GM23338 (cell line): ENCODE data around the gene ANKRD55. TPM values are rescaled to one million over a fixed set of nuclear protein-coding genes. Genes with fewer than 3 reads are reported as not detected.
"Not testable (repeated sequence)": the region's sequence is repeated elsewhere in the genome, so short reads cannot be mapped to it uniquely, and the experiment has no call there.

Experiments
- ATAC-seq: fragments of 200-7000 bp; cut with Tn5 transposase; 3 replicates; pipeline ENCODE4 v1.9.1; 2020
- DNase-seq: peaks from one replicate; pipeline ENCODE4 v3.0.0-alpha.2; 2015; ENCODE audit warnings: low spot score
- H2AFZ ChIP-seq: fragments of 200-600 bp; sonication (generic); 2 replicates; pipeline ENCODE4 v1.8.0; 2016; ENCODE audit warnings: antibody characterized with exemption, mild to moderate bottlenecking, moderate library complexity
- H3F3A ChIP-seq: fragments of 200-600 bp; sonication (generic); replicated peaks from 2 replicates; pipeline ENCODE4 v1.8.0; 2017; ENCODE audit warnings: antibody characterized with exemption, mixed run types, low read depth
- H3K27ac ChIP-seq: fragments of 200-600 bp; sonication (generic); 2 replicates; pipeline ENCODE4 v1.6.1; 2016; ENCODE audit warnings: low read depth
- H3K27me3 ChIP-seq: fragments of 200-600 bp; sonication (generic); 2 replicates; pipeline ENCODE4 v1.8.0; 2016; ENCODE audit warnings: mild to moderate bottlenecking, mixed run types, moderate library complexity; ENCODE audit not compliant: insufficient read depth
- H3K36me3 ChIP-seq: fragments of 200-600 bp; sonication (generic); 2 replicates; pipeline ENCODE4 v1.8.0; 2016; ENCODE audit warnings: mild to moderate bottlenecking; ENCODE audit not compliant: insufficient read depth
- H3K4me1 ChIP-seq: fragments of 200-600 bp; sonication (generic); 2 replicates; pipeline ENCODE4 v1.8.0; 2016; ENCODE audit warnings: mild to moderate bottlenecking, moderate library complexity; ENCODE audit not compliant: insufficient read depth
- H3K4me2 ChIP-seq: fragments of 200-600 bp; sonication (generic); 2 replicates; pipeline ENCODE4 v1.7.1; 2017; ENCODE audit warnings: mixed run types
- H3K4me3 ChIP-seq: fragments of 200-600 bp; sonication (generic); 2 replicates; pipeline ENCODE4 v1.6.1; 2016; ENCODE audit warnings: mixed run types
- H3K79me2 ChIP-seq: fragments of 200-600 bp; sonication (generic); replicated peaks from 2 replicates; pipeline ENCODE4 v1.8.0; 2017; ENCODE audit warnings: mild to moderate bottlenecking; ENCODE audit not compliant: insufficient read depth
- H3K9me2 ChIP-seq: fragments of 200-600 bp; sonication (generic); 2 replicates; pipeline ENCODE4 v1.8.0; 2017; ENCODE audit not compliant: insufficient read depth
- H4K20me1 ChIP-seq: fragments of 200-600 bp; sonication (generic); replicated peaks from 2 replicates; pipeline ENCODE4 v1.8.0; 2017; ENCODE audit warnings: mild to moderate bottlenecking; ENCODE audit not compliant: insufficient read depth
- H3K27ac Mint-ChIP-seq: 2 replicates; pipeline ENCODE4 v1.8.0; 2020; ENCODE audit warnings: inconsistent platforms, mild to moderate bottlenecking, moderate library complexity, mixed read lengths
- H3K27me3 Mint-ChIP-seq: 3 replicates; pipeline ENCODE4 v1.8.0; 2022; ENCODE audit warnings: low read depth, mild to moderate bottlenecking, moderate library complexity, mixed read lengths, inconsistent platforms; ENCODE audit not compliant: insufficient read depth, poor library complexity
- H3K36me3 Mint-ChIP-seq: 3 replicates; pipeline ENCODE4 v1.8.0; 2021; ENCODE audit warnings: low read depth, mild to moderate bottlenecking, inconsistent platforms, moderate library complexity, mixed read lengths
- H3K4me1 Mint-ChIP-seq: 3 replicates; pipeline ENCODE4 v1.8.0; 2020; ENCODE audit warnings: mild to moderate bottlenecking, inconsistent platforms, mixed read lengths
- H3K4me3 Mint-ChIP-seq: 3 replicates; pipeline ENCODE4 v1.8.0; 2021; ENCODE audit warnings: moderate library complexity, mild to moderate bottlenecking, inconsistent platforms, mixed read lengths
- H3K9me3 Mint-ChIP-seq: 3 replicates; pipeline ENCODE4 v1.8.0; 2020; ENCODE audit warnings: moderate library complexity, mild to moderate bottlenecking, inconsistent platforms, mixed read lengths
- CREB1 ChIP-seq: fragments of 250-450 bp; sonication (Bioruptor Pico); IDR thresholded peaks from 2 replicates; pipeline ENCODE4 v1.5.0; 2020; ENCODE audit warnings: low read depth, mild to moderate bottlenecking, moderate library complexity
- CTCF ChIP-seq, 2 experiments: fragments of 200-600 bp in 1 of 2; sonication (generic) in 1 of 2; conservative IDR thresholded peaks; 2 replicates each; pipeline versions ENCODE4 v1.5.1 to v1.6.1; 2016 to 2017; ENCODE audit warnings: antibody characterized with exemption in 2 of 2, low read depth in 2 of 2, mild to moderate bottlenecking in 2 of 2, moderate library complexity in 1 of 2
- ETS1 ChIP-seq: IDR thresholded peaks from 2 replicates; pipeline ENCODE4 v1.6.1; 2016; ENCODE audit warnings: antibody characterized with exemption
- EZH2 ChIP-seq: fragments of 200-600 bp; sonication (generic); IDR thresholded peaks from one replicate; pipeline ENCODE4 v1.8.0; 2017; ENCODE audit warnings: antibody characterized with exemption, mild to moderate bottlenecking, low read depth; ENCODE audit not compliant: unreplicated experiment
- EZH2phosphoT487 ChIP-seq: fragments of 200-600 bp; sonication (generic); IDR thresholded peaks from one replicate; pipeline ENCODE4 v1.8.1; 2018; ENCODE audit warnings: antibody characterized with exemption; ENCODE audit not compliant: unreplicated experiment
- JUNB ChIP-seq: IDR thresholded peaks from one replicate; pipeline ENCODE4 v1.6.1; 2016; ENCODE audit warnings: antibody characterized with exemption; ENCODE audit not compliant: unreplicated experiment
- NANOG ChIP-seq: IDR thresholded peaks from 2 replicates; pipeline ENCODE4 v1.6.1; 2016; ENCODE audit warnings: antibody characterized with exemption, borderline replicate concordance
- POLR2AphosphoS5 ChIP-seq: IDR thresholded peaks from 2 replicates; pipeline ENCODE4 v1.6.1; 2016; ENCODE audit warnings: antibody characterized with exemption, low read depth
- STAT1 ChIP-seq: IDR thresholded peaks from one replicate; pipeline ENCODE4 v1.6.1; 2016; ENCODE audit warnings: antibody characterized with exemption; ENCODE audit not compliant: unreplicated experiment
- ZNF114 ChIP-seq: fragments of 250-450 bp; sonication (Bioruptor Pico); IDR thresholded peaks from 2 replicates; pipeline ENCODE4 v1.5.0; 2020; ENCODE audit warnings: mild to moderate bottlenecking, moderate library complexity
- ZNF331 ChIP-seq: fragments of 250-450 bp; sonication (Bioruptor Pico); IDR thresholded peaks from 2 replicates; pipeline ENCODE4 v1.5.0; 2020; ENCODE audit warnings: low read depth, mild to moderate bottlenecking, moderate library complexity
- ZNF462 ChIP-seq: fragments of 250-450 bp; sonication (Bioruptor Pico); IDR thresholded peaks from 2 replicates; pipeline ENCODE4 v1.5.0; 2020; ENCODE audit warnings: mild to moderate bottlenecking, moderate library complexity
- polyA plus RNA-seq: library from polyadenylated mRNA; unstranded; fragments of >200 nt; fragmentation: Nextera tagmentation; extraction: Ambion mirVana; gene quantifications from 2 replicates; pipeline ENCODE4 v1.2.1, GENCODE V29; 2016
- total RNA-seq: library from RNA; depleted of rRNA; stranded (reverse); fragments of >200 nt; shearing (Covaris generic); gene quantifications from 2 replicates; pipeline ENCODE4 v1.2.3, GENCODE V29; 2014

Gene ANKRD55
- total and polyA plus RNA-seq, 2 experiments from 2014 or later = not detected

- H3F3A ChIP-seq, H3K36me3 Mint-ChIP-seq, H3K4me1 Mint-ChIP-seq, H3K27ac Mint-ChIP-seq, H2AFZ ChIP-seq, H4K20me1 ChIP-seq, H3K9me3 Mint-ChIP-seq, H3K27me3 ChIP-seq, H3K4me1 ChIP-seq, ATAC-seq, H3K4me3 Mint-ChIP-seq, H3K79me2 ChIP-seq, DNase-seq, H3K4me3 ChIP-seq, H3K4me2 ChIP-seq, H3K27me3 Mint-ChIP-seq, H3K27ac ChIP-seq, H3K36me3 ChIP-seq, H3K9me2 ChIP-seq: not testable (repeated sequence)
These were observed 24.8 kb upstream of the ANKRD55 start for GRCh38 chr5:56257763-56258529.

- H3K4me2 ChIP-seq = no peak overlapping the region
- ATAC-seq = no peak
- peaks cover 6% of the 10 kb centered on the region; the same call in 2 of the 3 replicates for H3K9me3 Mint-ChIP-seq
- TF ChIP-seq CREB1 (CRISPR knock-in tag) = no peak
- TF ChIP-seq ZNF462 (CRISPR knock-in tag) = no peak
- TF ChIP-seq ZNF331 (CRISPR knock-in tag) = no peak
- no peak for TF ChIP-seq NANOG
- TF ChIP-seq ETS1 = no peak
- TF ChIP-seq CTCF (conservative IDR thresholded peaks at IDR 0.05; ENCODE audit: low read depth in 2 of 2) = no peak
- no peak for TF ChIP-seq EZH2phosphoT487
- TF ChIP-seq JUNB = no peak
- no peak for TF ChIP-seq POLR2AphosphoS5
- TF ChIP-seq ZNF114 (CRISPR knock-in tag) = no peak
- no peak for TF ChIP-seq STAT1
- TF ChIP-seq EZH2 = no peak
These were observed 23.9 kb upstream of the ANKRD55 start for GRCh38 chr5:56257010-56257409.

More at GRCh38 chr5:56257010-56257409, 23.9 kb upstream of the ANKRD55 start:
- Mint-ChIP-seq H3K36me3 (0 out of 3 replicates have a peak, but pooled peaks cover 2% of the 10 kb centered on the region), H3K4me1 (no peaks in the 10 kb centered on the region), H3K27me3 (no peaks in the 10 kb centered on the region), H3K27ac (no peak overlapping the region), H3K4me3 (no peak overlapping the region)
- H3F3A ChIP-seq = no peaks in the 10 kb centered on the region
- H3K9me2 ChIP-seq = no peaks in the 10 kb centered on the region
- no peaks in the 10 kb centered on the region for H4K20me1 ChIP-seq
- H3K27me3 ChIP-seq = no peaks in the 10 kb centered on the region
- H3K36me3 ChIP-seq = no peaks in the 10 kb centered on the region
- H3K79me2 ChIP-seq = no peaks in the 10 kb centered on the region
- no peak overlapping the region for H2AFZ ChIP-seq
- H3K4me1 ChIP-seq = no peaks in the 10 kb centered on the region
- H3K27ac ChIP-seq = no peak overlapping the region
- no peak for DNase-seq
- H3K4me3 ChIP-seq = no peak overlapping the region
